NCI-H2227 (cell line): ENCODE data around the gene PSTPIP2.
"Not testable (repeated sequence)": the region's sequence is repeated elsewhere in the genome, so short reads cannot be mapped to it uniquely, and the experiment has no call there.

Experiments
- DNase-seq: peaks from one replicate; lab custom pipeline; 2025; ENCODE audit not compliant: unreplicated experiment; lab: John Stamatoyannopoulos, UW

PSTPIP2 gene

GRCh38 chr18:46037512-46038305, 34.4 kb downstream of the PSTPIP2 start:
- DNase-seq: no peak

GRCh38 chr18:46035696-46036680, 36.1 kb downstream of the PSTPIP2 start:
- no peak for DNase-seq

- no peak for DNase-seq
These were observed 37.8 kb downstream of the PSTPIP2 start for GRCh38 chr18:46034230-46034629.

- DNase-seq: no peak
These were observed 40.3 kb downstream of the PSTPIP2 start for GRCh38 chr18:46031741-46032140.

GRCh38 chr18:46028536-46028891, 43.5 kb downstream of the PSTPIP2 start:
- no peak for DNase-seq

- no peak for DNase-seq
These were observed 52.1 kb downstream of the PSTPIP2 start for GRCh38 chr18:46019936-46020335.

- DNase-seq: no peak
These were observed 58.4 kb downstream of the PSTPIP2 start for GRCh38 chr18:46013484-46014189.

GRCh38 chr18:46010676-46011075, 61.4 kb downstream of the PSTPIP2 start:
- DNase-seq: no peak

GRCh38 chr18:46010050-46010449, 62.0 kb downstream of the PSTPIP2 start:
- no peak for DNase-seq

GRCh38 chr18:46009125-46009840, 62.8 kb downstream of the PSTPIP2 start:
- no peak for DNase-seq

GRCh38 chr18:46008531-46008930, 63.5 kb downstream of the PSTPIP2 start:
- DNase-seq: no peak

- no peak for DNase-seq
These were observed 64.9 kb downstream of the PSTPIP2 start for GRCh38 chr18:46007165-46007564.

GRCh38 chr18:46002934-46003333, 69.1 kb downstream of the PSTPIP2 start:
- DNase-seq: no peak

- DNase-seq: no peak
These were observed 70.2 kb downstream of the PSTPIP2 start for GRCh38 chr18:46001892-46002291.

- DNase-seq: no peak
These were observed 71.0 kb downstream of the PSTPIP2 start for GRCh38 chr18:46001074-46001473.

- no peak for DNase-seq
These were observed 72.5 kb downstream of the PSTPIP2 start for GRCh38 chr18:45999536-45999935.

GRCh38 chr18:45998244-45998643, 73.8 kb downstream of the PSTPIP2 start:
- no peak for DNase-seq

- no peak for DNase-seq
These were observed 74.3 kb downstream of the PSTPIP2 start for GRCh38 chr18:45997700-45998151.

- DNase-seq: no peak
These were observed 76.6 kb downstream of the PSTPIP2 start for GRCh38 chr18:45995461-45995860.

- DNase-seq: no peak
These were observed 78.6 kb downstream of the PSTPIP2 start for GRCh38 chr18:45993438-45993837.

- not testable (repeated sequence) for DNase-seq
These were observed 79.5 kb downstream of the PSTPIP2 start for GRCh38 chr18:45992527-45992926.
